T47D (cell line): Measurements from ENCODE around the gene ETV3.
"Not testable (repeated sequence)": the region's sequence is repeated elsewhere in the genome, so short reads cannot be mapped to it uniquely, and the experiment has no call there.

Source experiments
- DNase-seq, 2 experiments: peaks; one replicate each; pipeline versions ENCODE4 v3.0.0 to v3.0.0-alpha.2; 2011 to 2012; ENCODE audit warnings: low read depth in 1 of 2, low spot score in 1 of 2
- JUND ChIP-seq: IDR thresholded peaks from 2 replicates; pipeline ENCODE4 v1.6.1; 2012; ENCODE audit warnings: low read depth
- in situ Hi-C: cut with HindIII; loops from 2 replicates; pipeline ENCODE4 v1.10.0; 2016; ENCODE audit warnings: low sequenced_read_pairs, low pct_unique_long_range_greater_than_20kb

The ETV3 gene

DNA sequence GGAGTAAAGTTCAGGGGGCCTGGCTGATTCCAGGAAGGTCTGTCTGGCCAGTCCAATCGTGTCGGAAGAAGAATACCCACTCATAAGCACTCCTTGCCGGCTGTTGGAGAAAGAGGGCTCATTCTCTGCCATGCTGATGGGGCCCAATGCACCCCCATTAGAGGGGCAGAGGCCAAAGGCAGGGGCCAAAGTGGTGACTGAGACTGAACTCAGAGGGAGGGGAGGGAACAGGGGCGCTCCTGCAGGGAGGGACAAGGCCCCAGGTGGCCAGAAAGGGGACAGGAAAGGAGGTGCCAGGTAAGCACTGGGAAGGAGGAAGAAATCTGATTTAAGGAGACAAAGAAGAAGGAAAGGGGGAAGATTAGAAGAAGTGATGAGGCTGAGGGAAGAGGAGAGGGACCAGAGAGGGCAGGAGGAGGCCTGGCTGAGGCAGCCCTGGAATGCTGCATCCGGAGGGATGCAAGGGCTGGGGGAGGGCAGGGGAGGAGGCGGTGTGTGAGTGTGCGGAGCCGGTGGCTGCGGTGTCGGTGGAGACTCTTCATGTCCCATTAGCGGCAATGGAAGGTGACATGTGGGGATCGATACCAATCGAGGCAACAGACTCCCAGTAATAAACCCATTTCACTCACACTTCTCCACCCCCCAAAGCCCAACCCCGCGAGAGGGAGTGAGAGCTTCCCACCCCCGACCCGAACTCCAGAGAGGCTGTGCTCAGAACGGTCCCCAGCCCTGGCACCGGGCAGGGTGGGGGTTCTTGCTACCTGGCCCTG, 26.6 kb downstream of the ETV3 start:
- in situ Hi-C loops = no loop called here
- TF ChIP-seq JUND = no peak

DNA sequence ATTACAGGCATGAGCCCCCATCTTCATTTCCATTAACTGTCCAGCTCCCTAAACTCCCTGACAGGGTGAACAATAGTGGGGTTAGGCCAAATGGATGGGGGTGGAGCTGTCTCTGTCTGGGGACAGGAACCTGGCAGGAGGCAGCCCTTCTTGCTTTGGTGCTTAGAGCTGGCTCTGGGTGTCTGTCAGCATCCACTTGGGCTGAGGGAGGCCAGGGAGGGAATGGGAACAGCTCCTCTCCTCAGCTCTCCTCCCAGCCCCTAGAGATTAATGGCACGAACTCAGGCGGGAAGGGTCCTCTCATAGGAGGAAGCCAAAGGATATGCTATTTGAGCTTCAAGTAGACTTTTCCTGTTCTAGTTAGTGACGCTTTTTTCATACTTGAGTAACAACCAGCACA, 27.5 kb downstream of the ETV3 start:
- in situ Hi-C loops = no loop called here

More for the DNA sequence above, 26.6 kb downstream of the ETV3 start:
- DNase-seq = no peak

DNA sequence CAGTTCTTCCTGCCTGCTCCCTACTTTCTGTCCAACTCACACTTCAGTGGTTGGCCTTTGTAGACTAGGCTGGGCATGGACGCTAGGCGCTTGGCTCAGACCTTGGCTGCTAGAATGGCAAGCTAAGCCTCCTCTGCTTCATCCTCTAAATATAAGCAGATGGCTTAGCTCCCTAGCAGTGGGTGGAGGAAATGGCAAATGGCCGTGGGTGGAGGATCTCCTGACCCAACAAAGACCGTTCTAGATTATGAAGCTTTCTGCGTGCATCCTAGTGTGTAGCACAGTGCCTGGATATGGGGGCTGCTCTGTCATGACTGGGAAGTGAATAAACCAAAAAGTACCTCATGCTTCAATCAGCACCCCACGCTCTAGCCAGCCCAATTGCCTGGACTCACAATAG, 28.2 kb downstream of the ETV3 start:
- no peak for TF ChIP-seq JUND
- in situ Hi-C loops = no loop called here
- no peak for DNase-seq

More for the DNA sequence above, 27.5 kb downstream of the ETV3 start:
- no peak for TF ChIP-seq JUND
- no peak for DNase-seq

DNA sequence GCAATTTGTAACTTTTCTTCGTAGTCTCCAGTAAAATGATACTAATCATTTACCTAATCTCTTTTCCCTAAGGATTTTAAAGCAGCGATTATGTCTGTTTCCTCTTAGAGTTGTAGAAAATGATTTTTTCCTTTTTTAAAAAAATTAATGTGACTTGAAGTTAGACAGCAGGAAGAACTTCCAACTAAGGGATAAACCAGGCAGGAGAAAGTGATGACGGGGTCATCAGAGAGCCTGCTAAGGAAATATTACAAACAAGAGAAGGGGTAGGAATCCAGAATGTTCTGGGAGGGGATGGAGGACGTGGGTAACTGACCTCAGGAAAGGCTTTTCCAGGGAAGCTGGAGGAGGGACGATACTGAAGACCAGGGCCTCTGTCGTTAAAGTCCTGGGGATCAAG, 29.7 kb downstream of the ETV3 start:
- in situ Hi-C loops = no loop called here
- TF ChIP-seq JUND = no peak
- DNase-seq = no peak

DNA sequence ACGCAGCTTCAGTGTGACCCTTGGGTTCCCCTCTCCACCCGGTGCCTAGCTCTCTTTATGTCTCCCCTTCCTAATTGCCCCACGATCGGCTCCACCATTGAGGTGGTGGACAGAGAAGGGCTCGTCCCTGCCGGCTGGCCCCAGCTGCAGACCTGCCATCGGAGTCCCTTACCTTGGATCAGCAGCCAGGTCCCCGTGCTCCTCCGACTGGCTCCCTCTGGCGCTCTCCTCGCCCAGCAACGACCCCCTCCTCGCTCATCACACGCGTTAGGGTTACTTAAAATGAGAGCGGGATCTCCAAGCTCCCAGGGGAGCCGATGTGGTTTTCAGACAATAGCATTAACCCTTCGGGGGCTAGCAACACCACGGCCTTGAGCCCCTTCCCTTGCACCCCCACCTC, 30.5 kb downstream of the ETV3 start:
- in situ Hi-C loops = no loop called here
- no peak for TF ChIP-seq JUND
- DNase-seq = no peak

DNA sequence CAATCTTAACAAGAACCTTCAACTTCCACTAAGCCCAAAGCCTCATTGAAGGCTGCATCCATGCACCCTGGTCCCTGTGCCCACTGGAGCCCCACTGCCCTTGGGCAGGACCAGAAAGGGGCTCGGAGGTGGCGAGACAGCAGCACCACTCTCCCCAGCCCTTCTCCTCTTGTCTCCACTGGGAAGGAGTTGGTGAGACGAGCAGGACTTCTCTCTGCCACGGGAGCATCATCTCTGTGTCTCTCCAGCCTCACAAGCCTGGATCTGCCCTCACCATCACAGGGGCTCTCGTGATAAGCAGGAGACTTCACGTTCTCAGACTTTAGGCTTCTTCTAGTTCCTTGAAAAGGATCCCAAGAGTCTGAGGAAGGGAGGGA, 31.4 kb downstream of the ETV3 start:
- no peak for TF ChIP-seq JUND
- no peak for DNase-seq
- in situ Hi-C loops = no loop called here

DNA sequence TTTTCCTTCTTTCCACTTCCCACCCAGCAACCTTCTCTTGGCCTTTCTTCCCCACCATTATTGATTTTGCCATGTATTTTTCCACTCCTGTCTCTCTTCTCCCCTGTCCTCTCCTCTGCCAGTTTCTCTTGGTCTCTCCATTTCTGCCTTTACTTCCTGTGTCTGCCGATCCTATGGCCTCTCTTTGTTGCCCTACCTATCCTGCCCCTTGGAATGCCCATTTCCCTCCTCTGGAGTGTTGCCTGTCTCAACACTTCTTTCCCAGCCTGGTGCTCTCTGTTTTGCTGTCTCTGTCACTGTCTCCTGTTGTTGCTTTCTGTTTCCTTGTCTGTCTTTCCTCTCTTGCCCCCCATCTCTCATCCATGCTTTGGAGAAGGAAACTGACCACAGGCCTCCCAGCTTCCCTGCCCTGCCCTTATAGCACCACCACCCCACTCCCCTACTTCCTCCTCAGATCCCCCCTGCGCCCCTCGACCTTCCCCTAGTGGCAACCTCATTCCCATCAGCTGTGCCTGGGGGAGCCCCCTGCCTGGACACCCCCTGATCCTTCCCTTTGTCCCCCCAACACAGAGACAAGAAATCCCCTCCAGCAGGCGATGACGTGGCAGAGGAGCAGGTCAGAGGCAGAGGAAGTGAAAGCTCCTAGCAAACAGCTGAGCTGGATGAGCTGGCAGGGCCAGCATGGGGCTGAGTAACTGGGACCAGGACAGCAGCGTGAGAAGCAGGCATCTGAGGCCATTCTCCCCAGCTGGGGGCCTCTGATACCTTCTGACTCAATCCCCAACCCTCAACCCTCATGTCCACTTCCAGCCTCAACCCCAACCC, 32.0 kb downstream of the ETV3 start:
- TF ChIP-seq JUND = no peak
- peak in 1 of 2 experiments; percentile 20 for DNase-seq
- in situ Hi-C loops = no loop called here

DNA sequence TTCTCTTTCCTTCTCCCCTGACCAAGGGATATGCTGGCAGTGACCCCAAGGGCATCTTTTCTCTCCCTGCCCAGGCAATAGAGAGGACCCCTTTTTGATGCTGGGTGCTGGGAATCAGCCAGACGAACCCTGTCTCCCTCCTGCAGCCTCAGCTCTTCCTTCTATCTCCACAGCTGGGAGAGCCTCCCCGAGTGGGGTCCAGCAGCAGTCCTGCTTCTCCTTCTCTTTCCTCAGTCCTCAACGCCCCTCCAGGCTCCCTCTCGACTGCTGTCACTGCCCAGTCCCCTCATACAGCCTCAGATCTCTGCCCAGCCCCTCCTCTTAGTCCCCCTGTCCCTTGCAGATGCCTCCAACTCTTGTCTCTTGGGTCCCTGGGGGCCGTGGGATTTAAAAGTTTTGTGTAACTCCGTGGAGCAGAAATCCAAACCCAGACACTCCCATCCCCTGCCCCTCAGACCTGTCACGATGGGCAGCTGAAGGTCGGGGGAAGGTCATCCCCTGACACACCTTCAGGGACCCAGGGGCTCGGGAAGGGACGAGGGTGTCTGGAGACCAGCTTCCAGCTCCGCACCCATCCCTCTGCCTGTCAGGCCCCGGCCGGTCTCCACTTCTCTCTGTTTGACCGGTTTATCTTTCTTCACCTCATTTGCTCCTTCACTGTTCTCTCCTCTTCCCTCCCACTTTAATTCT, 32.8 kb downstream of the ETV3 start:
- TF ChIP-seq JUND = no peak
- no peak for DNase-seq
- in situ Hi-C loops = no loop called here

DNA sequence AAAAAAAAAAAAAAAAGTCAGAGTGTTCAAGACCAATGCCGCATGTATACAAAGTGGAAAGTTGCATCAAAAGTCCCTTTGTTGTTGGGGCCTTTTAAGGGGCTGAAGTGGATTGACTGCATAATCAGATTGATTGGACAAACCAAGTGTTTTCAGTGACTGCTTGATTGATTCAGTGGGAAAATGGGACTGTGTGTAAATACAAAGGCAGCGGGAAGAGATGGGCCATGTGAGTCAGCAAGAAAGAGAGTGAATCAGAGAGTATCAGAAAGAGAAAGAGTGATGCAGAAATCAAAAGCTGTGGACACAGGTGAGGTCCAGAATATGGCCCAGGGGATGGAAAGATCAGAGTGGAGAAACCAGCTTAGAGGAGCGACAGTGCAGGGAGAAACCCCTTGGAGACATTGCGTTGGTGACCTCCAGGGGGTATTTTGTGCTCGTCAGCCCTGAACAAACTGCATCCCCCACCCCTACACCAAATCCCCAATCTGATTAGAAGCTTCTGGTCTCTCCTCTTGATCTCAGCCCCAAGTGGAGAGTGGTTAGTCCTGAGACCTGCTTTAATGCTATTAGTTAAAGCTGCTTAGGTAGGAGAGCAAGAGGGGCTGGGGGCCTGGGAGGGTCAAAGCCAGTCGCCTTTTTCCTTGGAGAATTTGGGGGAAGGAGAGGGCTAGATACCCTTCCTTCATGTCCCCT, 33.4 kb downstream of the ETV3 start:
- no peak for TF ChIP-seq JUND
- DNase-seq = no peak
- in situ Hi-C loops = no loop called here

DNA sequence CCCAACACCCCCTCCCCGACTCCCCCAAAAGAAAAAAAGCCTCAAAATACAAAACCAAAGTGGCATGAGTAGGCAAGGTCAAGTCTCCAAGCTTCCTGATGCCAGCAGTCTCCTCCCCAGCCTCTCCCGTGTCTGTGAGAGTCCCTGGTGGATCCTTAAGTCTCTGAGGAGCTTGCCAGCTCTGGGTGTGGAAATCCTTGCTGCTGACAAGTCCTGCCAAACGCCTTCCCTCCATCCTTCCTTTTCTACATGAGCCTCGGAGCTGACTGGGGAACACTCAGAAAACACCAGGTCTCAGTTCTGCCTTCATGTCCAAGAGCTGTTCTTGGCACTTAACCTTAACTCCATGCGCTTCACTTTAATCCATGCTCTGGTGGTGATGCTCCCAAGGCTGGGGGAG, 34.9 kb downstream of the ETV3 start:
- TF ChIP-seq JUND = no peak
- DNase-seq = no peak
- in situ Hi-C loops = no loop called here

DNA sequence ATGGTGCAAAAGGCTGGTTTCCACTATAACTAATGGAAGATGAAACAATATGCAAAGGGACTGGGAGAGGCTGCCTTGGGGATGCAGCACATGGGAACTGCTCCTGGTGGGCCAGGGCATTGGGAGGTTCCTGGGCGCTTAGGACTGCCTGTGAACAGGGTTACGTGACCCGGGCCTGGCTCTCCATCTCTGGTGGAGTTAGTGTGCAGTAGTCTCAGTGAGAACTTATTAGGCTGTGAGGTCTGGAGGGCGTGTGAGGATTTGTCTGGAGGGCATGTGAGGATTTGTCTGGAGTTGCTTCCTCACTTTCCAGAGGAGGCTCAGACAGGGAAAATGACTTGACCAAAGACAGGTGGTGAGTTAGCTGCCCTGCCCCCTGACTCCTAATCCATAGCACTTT, 37.0 kb downstream of the ETV3 start:
- no peak for TF ChIP-seq JUND
- DNase-seq = no peak
- in situ Hi-C loops = no loop called here

DNA sequence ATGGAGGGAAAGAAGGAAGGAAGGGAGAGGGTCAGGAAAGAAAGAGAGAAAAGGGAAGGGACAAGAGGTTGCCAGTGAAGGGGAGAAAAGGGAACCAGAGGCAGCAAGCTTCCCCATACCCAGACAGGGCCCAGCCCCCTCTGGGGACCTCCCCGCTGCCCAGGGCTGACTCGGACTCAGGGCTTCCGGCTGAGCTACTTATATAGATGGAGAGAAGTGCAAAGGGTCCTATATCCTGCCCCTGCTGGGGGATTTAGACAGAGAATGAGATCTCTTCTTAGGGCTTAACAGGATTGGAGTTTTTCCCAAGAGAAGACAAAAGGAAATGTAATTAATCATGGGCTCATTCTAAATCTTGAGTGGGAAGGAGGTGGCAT, 38.6 kb downstream of the ETV3 start, which contains the start of gene ETV3L:
Gene ETV3L, minus strand, starts transcription at position 176 of the 377 bp plus-strand sequence. CDS start 285 bp downstream, outside the sequence.
- in situ Hi-C loops = no loop called here

DNA sequence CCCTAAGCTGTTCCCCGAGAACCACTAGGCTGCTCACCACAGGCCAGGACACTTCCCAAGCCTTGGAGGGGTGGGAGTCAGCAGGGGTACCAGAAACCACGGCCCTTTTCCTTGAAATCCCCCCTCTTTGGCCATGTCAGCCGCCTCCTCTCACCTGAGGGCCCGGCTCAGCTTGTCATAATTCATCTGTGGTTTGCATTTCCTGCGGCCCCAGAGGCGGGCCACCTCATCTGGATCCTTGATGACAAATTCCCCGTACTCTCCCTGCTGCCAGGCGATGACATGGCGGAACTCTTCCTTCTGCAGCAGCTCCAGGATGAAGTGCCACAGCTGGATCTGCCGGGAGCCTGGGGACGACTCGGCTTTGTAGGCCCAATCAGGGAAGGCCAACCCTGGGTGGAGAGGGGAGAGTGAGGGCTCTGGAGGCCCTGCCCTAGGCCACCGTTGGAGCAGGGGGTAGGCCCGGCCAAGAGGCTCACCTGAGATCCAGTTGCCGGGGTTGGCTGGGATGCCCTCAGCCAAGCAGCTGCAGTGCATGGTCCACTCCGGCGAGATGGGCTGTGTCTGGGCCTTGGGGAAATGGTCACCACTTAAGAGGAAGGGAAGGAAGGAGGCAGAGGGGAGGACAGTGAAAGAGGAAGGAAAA, 39.1 kb downstream of the ETV3 start:
- in situ Hi-C loops, DNase-seq: not testable (repeated sequence)

More for the DNA sequence above, 38.6 kb downstream of the ETV3 start, which contains the start of gene ETV3L:
- TF ChIP-seq JUND = no peak
- no peak for DNase-seq
